Activated CD4-positive, CD25-positive, alpha-beta regulatory T cell (primary cell): ENCODE results near the gene PLA2G1B.

Source experiments
- DNase-seq, 4 experiments: peaks; one replicate each; lab custom pipeline; 2025; lab: John Stamatoyannopoulos, UW

PLA2G1B gene

DNA sequence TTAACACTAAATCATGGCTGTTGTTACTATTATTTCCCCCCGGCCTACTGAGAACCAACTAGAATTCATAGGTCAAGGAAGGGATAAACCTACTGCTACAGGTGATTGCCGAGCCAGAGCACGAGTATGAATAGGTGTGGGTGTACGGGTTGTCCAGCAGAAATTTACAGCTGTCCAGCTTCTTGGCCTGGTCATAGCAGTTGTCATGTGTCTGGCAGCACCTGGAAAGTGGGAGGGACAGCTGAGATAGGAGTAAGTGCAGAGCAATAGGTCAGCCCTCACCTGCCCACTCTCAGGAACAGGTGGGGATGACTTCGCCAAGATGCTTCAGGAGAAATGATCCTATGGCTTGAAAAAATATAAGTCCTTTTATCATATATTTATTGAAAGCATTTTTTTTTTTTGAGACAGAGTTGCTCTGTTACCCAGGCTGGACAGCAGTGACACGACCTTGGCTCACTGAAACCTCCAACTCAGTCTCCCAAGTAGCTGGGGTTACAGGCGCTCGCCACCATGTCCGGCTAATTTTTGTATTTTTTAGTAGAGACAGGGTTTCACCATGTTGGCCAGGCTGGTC is 2.6 kb downstream of the PLA2G1B start:
- DNase-seq = no peak

DNA sequence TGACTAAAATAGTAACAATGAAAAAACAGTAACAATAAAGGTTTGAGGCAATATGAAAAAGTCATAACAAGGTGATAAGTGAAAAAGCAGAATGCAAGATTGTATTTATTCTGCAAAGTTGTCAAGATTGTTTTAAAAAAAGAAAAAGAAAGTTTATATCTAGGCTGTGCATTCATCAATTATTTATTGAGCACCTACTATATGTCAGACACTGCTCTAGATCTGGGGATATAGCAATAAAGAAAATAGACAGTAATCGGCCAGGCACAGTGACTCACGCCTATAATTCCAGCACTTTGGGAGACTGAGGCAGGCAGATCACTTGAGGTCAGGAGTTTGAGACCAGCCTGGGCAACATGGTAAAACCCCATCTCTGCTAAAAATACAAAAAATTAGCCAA is 3.8 kb downstream of the PLA2G1B start:
- DNase-seq = no peak

DNA sequence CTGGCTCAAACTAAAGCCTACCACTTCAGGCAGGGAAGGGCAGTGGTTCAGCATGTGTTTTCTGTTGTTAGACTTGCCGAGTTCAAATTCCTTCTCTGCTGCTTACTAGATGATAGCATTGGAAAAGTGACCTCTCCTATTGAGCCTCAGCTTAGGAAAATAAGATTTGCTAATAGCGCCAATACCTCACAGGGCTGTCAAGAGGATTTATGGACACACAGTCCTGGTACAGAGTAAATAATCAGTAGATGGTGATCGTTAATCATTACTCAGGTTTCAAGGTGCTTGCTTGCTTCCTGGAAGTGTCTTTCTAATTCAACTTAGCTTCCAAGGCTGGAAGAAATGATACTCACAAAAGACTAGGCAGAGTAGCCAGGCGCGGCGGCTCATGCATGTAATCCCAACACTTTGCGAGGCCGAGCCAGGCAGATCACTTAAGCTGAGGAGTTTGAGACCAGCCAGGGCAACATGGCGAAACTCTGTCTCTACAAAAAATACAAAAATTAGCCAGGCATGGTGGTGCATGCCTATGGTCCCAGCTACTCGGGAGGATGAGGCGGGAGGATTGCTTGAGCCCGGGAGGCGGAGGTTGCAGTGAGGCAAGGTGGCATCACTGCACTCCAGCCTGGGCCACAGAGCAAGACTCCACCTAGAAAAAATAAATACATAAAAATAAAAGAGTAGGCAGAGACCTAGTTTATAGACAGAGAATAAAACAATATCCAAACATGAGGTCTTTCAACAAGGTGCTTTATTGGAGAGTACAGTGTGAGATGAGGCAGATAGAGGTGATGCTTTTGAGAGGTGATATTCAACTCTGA is 6.0 kb downstream of the PLA2G1B start:
- no peak for DNase-seq

DNA sequence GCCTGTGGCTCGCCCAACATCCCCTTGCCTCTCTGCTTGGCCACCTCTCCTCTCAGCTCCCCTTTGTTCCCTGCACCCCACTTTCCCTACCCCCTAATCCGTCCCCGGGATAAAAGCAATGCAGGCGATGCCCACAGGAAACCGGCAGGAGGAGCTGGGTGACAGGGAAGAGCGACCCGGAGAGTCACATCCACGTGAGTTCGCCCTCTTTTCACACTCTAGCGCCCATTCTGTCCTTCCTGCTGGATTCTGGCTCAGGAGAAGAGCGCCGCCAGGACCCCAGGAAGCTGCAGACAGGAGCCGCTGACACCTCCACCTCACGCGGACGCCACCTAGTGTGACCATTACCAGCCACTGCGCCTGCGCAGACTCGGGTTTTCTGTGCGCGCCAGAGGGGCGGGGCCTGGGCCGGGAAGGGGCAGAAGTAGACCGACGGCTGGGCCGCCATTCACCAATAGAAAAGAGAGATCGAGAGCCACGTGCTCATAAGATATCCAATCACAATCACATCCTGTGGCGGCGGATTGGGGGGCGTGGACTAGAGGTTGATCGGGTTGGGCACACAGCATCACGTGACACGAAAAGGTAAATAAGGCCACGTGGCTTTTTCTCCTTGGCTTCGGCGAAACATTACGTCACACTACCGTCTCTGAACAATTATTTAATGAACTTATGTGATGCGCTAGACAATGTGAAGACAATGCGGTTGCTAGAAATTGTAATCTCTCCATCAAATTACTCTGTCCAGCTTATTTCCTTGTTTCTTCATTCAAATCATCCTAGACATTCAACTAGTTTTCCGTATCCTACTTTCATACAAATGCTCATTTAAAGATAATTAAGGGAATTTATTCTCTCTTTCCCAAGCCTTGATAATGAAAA is 10.1 kb downstream of the PLA2G1B start:
- DNase-seq = peak; percentile 98 to 100 (median 98)

DNA sequence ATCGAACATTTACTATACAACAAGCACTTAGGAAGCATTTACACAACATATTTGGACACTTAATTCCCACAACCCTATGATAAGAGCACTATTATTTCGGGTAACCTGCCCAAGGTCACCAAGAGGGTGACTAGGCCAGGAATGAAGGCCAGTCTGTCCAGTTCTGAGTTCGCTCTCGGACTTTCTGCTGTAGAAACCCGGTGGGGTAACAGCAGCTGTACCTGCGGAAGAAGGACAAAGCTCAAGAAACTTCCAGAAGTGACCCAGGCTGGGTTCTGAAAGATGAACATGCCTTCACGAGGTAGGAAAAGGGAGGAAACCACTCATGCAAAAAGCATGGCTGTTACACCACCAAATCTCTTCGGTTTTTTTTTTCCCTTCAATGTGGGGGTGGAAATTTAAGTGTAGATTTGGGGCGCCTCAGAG is 10.8 kb downstream of the PLA2G1B start:
- DNase-seq = no peak

DNA sequence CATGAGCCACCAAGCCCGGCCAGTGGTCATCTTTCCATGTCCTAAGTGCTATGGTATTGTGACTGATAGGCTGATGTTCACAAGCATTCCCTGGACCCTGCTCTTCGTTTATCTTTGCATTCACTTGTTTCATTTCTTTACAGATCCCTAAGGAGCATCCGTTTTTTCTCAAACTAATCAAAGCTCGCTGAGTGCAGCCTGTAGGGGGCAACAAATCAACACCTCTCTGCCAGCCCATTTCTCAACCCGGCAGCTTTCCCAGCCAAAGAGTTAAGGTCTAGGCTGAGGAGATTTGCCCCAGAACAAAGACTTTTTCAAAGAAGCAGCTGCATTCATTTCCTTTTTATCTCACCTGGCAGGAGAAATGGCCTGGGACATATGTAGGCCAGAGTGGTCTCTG is 13.4 kb downstream of the PLA2G1B start:
- no peak for DNase-seq

DNA sequence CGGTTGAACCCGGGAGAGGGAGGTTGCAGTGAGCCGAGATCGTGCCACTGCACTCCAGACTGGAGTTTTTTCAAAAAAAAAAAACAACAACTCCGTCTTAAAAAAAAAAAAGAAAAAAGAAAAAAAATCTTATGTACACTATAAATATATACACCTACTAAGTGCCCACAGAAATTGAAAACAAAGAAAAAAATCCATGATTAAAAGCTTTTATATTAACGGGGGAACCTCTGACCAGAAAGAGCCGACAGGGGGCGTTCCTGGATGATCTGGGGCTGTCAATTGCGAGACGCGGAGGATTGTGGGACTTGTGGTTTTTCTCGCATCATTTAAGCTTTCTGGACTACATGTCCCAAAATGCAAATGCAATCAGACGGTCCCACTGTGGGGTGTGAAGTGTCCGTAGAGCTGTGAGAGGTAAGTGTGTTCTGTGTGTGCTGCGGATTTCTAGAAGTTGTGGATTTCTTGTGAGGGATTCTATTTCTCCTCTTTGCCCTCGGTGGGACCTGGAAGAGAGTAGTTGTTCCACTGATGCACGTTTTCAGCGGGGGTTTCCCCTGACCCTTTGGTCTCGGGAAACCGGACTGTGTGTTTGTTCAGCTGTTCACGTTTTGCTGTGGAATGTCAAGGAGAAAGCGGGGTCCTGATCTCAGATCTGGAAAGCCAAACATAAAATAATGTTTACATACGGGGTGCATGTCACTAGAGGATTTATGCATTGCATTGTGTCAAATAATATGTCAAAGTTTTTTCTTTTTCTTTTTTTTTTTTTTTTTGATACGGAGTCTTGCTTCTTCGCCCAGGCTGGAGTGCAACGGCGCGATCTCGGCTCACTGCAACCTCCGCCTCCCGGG is 25.4 kb downstream of the PLA2G1B start, which contains the start of gene SIRT4:
Gene SIRT4 (plus strand): TSS at position 360 of the 854 bp plus-strand sequence. CDS start 1,241 bp downstream, outside the sequence.
- DNase-seq = peak; percentile 61 to 85 (median 78)

DNA sequence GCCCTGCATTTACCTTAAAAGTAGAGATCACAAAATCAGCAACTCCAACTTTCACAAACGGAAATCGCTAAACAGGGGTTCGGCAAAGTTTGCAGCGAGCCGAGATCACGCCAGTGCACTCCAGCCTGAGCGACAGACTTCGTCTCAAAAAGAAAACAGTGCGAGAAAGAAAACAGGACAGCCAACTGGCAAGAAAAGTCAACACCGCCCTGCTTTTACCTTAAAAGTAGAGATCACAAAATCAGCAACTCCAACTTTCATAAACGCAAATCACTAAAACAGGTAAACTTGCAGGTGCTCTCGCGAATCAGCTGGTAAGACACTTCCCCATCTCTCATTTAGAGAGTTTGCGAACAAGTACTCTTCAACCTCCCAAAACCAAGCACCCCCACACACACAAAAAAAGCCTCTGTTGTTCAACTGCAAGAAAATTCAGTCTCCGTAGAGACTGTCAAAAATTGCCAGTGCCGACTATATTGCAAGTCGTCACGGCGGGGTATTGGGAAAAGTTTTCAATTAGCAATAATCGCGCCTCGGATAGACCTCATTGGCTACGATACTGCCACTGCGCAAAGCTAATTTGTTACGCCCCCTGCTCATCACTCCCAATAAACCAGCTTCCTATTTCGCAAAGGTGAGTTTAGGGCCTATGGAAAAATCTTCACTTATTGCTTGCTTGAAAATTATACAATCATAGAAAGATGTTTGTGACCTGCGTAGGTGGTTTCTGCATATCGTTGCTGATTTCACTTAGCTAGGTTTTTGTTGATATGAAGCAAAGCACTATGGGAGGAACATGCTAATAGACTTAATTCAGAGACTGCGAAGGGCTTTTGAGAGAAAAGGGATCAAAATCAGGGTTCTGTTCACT is 34.7 kb downstream of the PLA2G1B start, which contains the start of gene RNU4-1:
Gene RNU4-1 (minus strand): TSS at position 577 of the 871 bp plus-strand sequence.
- peak; percentile 22 to 61 (median 42) for DNase-seq

DNA sequence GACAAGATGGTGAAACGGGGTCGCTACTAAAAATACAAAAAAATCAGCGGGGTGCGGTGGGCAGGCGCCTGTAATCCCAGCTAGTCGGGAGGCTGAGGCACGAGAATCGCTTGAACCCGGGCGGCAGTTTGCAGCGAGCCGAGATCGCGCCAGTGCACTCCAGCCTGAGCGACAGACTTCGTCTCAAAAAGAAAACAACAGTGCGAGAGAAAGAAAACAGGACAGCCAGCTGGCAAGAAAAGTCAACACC is 35.2 kb downstream of the PLA2G1B start:
- peak in 1 of 4 experiments; percentile 41 for DNase-seq

DNA sequence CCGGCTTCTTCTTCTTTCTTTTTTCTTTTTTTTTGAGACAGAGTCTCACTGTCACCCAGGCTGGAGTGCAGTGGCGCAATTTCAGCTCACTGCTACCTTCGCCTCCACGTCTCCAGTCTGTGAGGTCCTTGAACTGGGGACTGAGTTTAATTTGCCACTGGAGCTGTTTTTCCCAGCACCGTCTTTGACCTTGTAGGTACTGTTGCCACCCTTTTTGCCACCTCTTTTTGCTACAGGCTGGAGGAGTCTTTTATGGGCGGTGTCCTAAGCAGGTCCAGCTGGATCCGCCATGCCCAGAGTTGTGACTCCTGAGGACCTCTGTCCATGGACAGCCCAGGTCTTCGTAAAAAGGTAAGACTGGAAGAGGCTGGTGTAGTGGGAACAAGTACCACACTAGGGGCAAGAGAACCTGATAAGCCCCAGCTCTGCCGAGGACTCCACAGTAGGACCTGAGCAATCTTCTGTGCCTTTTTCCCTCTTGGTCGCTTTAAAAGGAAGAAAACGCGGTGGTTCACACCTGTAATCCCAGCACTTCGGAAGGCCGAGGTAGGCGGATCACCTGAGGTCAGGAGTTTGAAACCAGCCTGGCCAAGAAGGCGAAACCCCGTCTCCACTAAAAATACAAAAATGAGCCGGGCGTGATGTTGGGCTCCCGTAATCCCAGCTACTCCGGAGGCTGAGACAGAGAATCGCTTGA is 36.8 kb downstream of the PLA2G1B start:
- peak in 2 of 4 experiments; percentile 21 to 31 for DNase-seq

DNA sequence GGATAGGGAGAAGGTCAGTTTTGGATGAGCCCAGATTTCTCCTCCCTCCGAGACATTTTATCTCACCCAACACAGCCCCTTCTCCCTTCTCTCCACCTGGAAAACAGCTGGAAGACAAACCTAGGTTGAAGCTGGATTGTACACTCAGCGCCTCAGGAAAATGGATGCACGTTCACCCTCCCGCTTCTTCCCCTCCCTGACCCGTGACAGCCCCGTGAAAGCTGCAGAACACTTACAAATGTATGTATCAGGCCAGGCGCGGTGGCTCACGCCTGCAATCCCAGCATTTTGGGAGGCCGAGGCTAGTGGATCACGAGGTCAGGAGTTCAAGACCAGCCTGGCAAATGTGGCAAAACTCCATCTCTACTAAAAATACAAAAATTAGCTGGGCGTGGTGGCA is 40.1 kb downstream of the PLA2G1B start:
- DNase-seq = no peak

DNA sequence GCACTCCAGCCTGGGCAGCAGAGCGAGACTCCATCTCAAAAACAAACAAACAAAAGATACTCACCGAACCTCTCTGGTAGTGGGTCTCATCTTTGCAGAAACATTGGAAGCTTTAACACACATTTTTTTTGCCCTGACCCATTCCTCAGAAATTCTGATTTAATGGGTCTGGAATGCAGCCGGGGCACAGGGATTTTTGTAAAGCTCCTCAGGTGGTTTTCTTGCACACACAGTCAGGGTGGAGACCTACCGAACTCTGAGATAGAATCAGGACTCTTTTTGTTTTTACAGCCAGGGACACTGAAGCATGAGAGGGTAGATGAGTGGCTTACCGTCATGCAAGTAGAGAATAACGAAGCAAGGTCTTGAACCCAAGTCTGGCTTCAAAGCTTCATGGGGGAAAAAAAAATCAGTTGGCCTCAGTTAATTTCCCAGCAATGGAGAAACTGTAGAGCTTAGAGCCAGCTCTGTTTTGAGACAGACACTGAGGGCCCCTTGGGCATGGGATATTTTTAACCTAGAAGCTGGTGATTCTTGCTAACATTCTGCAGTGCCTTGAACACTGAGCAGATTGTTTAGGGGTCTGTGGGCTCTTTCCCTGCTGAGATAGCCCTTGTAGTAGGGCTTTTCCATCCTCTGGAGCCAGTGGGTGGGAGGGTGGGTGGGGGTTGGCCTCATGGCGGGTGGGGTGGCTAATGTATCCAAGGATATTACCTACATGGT is 40.6 kb downstream of the PLA2G1B start:
- DNase-seq = no peak

DNA sequence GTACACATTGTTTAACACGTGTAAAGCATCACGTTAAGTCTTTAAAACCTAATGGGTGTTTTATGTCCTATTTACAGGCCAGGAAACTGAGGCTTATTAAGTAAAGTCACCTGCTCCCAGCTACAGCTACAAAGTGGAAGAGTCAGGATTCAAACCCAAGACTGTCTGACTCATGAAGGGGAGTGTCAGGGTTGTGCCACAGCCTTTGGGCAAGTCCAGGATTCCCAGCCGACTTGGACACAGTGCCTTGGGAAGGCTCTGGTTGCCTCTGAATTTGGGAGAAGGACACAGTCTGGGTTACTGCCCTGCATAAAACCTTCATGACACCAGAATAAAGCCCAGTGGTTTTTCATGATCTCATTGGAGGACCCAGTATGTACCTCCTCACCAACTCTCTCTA is 43.2 kb downstream of the PLA2G1B start:
- no peak for DNase-seq

DNA sequence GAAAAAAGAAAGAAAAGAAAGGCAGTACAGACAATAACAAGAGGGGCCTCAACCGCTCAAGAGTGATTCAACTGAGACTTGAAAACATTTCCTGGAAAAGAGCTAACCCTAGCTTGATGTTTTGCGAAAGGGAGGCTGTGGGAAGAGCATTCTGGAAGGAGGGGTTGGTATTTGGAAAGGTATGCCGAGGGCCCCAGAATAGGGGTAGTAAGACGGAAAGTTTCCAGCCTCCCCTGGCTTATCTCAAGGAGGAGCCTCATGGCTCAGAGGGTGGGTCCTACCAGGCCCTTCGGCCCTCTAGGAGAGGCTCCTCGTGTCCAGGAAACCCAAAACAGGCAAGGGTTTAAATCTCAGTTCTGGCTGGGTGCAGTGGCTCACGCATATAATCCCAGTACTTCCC is 44.3 kb downstream of the PLA2G1B start:
- DNase-seq = no peak

DNA sequence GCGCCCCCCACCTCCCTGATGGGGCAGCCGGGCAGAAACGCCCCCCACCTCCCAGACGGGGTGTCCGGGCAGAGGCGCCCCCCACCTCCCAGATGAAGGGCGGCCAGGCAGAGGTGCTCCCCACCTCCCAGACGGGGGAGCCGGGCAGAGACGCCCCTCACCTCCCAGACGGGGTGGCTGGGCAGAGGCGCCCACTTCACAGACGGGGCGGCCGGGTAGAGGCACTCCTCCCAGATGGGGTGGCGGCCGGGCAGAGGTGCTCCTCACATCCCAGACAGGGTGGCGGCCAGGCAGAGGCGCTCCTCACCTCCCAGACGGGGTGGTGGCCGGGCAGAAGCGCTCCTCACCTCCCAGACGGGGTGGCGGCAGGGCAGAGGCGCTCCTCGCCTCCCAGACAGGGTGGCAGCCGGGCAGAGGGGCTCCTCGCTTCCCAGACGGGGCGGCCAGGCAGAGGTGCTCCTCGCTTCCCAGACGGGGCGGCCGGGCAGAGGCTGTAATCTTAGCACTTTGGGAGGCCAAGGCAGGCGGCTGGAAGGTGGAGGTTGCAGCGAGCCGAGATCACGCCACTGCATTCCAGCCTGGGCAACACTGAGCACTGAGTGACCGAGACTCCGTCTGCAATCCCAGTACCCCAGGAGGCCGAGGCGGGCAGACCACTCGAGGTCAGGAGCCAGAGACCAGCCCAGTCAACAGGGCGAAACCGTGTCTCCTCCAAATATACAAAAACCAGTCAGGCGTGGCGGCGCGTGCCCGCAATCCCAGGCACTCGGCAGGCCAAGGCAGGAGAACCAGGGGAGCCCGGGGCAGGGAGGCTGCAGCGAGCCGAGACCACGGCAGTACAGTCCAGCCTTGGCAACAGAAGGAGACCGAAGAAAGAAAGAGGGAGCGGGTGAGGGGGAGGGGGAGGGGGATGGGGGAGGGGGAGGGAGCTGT is 49.2 kb downstream of the PLA2G1B start:
- DNase-seq = no peak

DNA sequence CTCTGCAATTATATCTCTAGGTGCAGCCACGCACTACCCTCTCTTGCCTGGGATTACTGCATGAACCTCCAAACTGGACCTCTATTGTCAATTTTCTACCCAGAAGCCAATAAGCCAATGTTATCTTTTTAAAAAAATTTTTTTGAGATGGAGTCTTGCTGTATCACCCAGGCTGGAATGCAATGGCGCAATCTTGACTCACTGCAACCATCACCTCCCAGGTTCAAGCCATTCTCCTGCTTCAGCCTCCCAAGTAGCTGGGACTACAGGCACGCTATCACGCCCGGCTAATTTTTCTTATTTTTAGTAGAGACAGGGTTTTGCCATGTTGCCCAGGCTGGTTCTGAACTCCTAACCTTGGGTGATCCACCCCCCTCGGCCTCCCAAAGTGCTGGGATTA is 50.8 kb downstream of the PLA2G1B start:
- DNase-seq = no peak
